ENCODE measurements around the gene SPECC1. TPM values are rescaled to one million over a fixed set of nuclear protein-coding genes. Genes with fewer than 3 reads are reported as not detected.
A peak's percentile ranks its signal among the peaks of the same experiment; 100 is the strongest.

Gene SPECC1
- total and polyA plus RNA-seq, 9 of the 15 experiments (the other 6 are each of a cell fraction or from before 2014, with no cell fraction given) = 2.4 to 19.6 (median 14.7) TPM

DNA sequence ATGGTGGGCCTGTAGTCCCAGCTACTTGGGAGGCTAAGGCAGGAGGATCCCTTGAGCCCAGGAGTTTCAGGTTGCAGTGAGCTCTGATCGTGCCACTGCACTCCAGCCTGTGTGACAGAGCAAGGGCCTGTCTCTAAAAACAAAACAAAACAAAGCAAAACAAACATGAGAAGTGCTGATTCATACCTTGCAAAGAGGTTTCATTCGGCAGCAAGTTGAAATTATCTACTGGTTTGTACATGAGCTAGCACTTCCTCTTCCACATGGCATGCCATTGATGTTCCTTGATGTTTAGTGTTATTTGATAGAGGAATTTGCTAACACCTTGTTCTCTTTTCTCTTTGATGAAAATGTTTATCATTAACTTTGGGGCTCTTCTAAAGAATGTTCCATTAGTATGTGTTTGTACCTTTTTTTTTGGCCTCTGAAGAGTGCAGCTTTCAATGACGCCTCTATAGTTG lies 50.6 kb downstream of the SPECC1 start (continued):
- TF ChIP-seq, protein P1, sequence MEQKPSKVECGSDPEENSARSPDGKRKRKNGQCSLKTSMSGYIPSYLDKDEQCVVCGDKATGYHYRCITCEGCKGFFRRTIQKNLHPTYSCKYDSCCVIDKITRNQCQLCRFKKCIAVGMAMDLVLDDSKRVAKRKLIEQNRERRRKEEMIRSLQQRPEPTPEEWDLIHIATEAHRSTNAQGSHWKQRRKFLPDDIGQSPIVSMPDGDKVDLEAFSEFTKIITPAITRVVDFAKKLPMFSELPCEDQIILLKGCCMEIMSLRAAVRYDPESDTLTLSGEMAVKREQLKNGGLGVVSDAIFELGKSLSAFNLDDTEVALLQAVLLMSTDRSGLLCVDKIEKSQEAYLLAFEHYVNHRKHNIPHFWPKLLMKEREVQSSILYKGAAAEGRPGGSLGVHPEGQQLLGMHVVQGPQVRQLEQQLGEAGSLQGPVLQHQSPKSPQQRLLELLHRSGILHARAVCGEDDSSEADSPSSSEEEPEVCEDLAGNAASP (IDR thresholded peaks at IDR 0.05) = no peak
- TF ChIP-seq ZNF140 (CRISPR knock-in tag; IDR thresholded peaks at IDR 0.05) (no peak), HNRNPUL1 (IDR thresholded peaks at IDR 0.05; ENCODE audit: low read length) (no peak), ZBTB7A (IDR thresholded peaks at IDR 0.05; ENCODE audit: borderline replicate concordance, control insufficient read depth, low read depth, low read length) (no peak), FOSL1 (tag; conservative IDR thresholded peaks at IDR 0.05) (peak; percentile 43), PHTF2 (CRISPR knock-in tag; IDR thresholded peaks at IDR 0.05) (no peak), SMARCA5 (IDR thresholded peaks at IDR 0.05) (no peak), PCBP1 (IDR thresholded peaks at IDR 0.05; ENCODE audit: low read depth, low read length, poor library complexity, severe bottlenecking) (no peak), ELF4 (CRISPR knock-in tag; IDR thresholded peaks at IDR 0.05) (0 out of 2 replicates have a peak, but pooled peaks have one; percentile 28), POLR2G (IDR thresholded peaks at IDR 0.05; ENCODE audit: low read depth, low read length) (no peak), SIN3B (IDR thresholded peaks at IDR 0.05; ENCODE audit: low read depth) (no peak), SMARCA4 (IDR thresholded peaks at IDR 0.05) (peak; percentile 64; the same call in 1 of the 2 replicates), MYBL2 (IDR thresholded peaks at IDR 0.05; ENCODE audit: low read depth) (peak; percentile 78; the same call in 1 of the 2 replicates), MYBL2 (CRISPR knock-in tag; IDR thresholded peaks at IDR 0.05; ENCODE audit: borderline replicate concordance) (no peak), ZNF766 (CRISPR knock-in tag; conservative IDR thresholded peaks at IDR 0.05) (peak; percentile 100)
- TF ChIP-seq, protein P2, sequence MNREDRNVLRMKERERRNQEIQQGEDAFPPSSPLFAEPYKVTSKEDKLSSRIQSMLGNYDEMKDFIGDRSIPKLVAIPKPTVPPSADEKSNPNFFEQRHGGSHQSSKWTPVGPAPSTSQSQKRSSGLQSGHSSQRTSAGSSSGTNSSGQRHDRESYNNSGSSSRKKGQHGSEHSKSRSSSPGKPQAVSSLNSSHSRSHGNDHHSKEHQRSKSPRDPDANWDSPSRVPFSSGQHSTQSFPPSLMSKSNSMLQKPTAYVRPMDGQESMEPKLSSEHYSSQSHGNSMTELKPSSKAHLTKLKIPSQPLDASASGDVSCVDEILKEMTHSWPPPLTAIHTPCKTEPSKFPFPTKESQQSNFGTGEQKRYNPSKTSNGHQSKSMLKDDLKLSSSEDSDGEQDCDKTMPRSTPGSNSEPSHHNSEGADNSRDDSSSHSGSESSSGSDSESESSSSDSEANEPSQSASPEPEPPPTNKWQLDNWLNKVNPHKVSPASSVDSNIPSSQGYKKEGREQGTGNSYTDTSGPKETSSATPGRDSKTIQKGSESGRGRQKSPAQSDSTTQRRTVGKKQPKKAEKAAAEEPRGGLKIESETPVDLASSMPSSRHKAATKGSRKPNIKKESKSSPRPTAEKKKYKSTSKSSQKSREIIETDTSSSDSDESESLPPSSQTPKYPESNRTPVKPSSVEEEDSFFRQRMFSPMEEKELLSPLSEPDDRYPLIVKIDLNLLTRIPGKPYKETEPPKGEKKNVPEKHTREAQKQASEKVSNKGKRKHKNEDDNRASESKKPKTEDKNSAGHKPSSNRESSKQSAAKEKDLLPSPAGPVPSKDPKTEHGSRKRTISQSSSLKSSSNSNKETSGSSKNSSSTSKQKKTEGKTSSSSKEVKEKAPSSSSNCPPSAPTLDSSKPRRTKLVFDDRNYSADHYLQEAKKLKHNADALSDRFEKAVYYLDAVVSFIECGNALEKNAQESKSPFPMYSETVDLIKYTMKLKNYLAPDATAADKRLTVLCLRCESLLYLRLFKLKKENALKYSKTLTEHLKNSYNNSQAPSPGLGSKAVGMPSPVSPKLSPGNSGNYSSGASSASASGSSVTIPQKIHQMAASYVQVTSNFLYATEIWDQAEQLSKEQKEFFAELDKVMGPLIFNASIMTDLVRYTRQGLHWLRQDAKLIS (CRISPR knock-in tag; IDR thresholded peaks at IDR 0.05) = no peak
- TF ChIP-seq, protein P3, sequence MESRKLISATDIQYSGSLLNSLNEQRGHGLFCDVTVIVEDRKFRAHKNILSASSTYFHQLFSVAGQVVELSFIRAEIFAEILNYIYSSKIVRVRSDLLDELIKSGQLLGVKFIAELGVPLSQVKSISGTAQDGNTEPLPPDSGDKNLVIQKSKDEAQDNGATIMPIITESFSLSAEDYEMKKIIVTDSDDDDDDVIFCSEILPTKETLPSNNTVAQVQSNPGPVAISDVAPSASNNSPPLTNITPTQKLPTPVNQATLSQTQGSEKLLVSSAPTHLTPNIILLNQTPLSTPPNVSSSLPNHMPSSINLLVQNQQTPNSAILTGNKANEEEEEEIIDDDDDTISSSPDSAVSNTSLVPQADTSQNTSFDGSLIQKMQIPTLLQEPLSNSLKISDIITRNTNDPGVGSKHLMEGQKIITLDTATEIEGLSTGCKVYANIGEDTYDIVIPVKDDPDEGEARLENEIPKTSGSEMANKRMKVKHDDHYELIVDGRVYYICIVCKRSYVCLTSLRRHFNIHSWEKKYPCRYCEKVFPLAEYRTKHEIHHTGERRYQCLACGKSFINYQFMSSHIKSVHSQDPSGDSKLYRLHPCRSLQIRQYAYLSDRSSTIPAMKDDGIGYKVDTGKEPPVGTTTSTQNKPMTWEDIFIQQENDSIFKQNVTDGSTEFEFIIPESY (CRISPR knock-in tag; IDR thresholded peaks at IDR 0.05) = no peak
- TF ChIP-seq, protein P4, sequence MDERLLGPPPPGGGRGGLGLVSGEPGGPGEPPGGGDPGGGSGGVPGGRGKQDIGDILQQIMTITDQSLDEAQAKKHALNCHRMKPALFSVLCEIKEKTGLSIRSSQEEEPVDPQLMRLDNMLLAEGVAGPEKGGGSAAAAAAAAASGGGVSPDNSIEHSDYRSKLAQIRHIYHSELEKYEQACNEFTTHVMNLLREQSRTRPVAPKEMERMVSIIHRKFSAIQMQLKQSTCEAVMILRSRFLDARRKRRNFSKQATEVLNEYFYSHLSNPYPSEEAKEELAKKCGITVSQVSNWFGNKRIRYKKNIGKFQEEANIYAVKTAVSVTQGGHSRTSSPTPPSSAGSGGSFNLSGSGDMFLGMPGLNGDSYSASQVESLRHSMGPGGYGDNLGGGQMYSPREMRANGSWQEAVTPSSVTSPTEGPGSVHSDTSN (CRISPR knock-in tag; IDR thresholded peaks at IDR 0.05; ENCODE audit: low read depth) = no peak
- TF ChIP-seq, protein P4 (tag; conservative IDR thresholded peaks at IDR 0.05; ENCODE audit: low read depth) = no peak
